Neural progenitor cell (in vitro differentiated cells): ENCODE results near the gene UBE2F. TPM values are rescaled to one million over a fixed set of nuclear protein-coding genes. Genes with fewer than 3 reads are reported as not detected.

Experiments
- DNase-seq: peaks from one replicate; pipeline ENCODE4 v3.0.0-alpha.2; 2016; ENCODE audit warnings: low spot score
- H2AFZ ChIP-seq: fragments of 200-600 bp; sonication (generic); replicated peaks from 2 replicates; pipeline ENCODE4 v1.6.1; 2016; ENCODE audit warnings: antibody characterized with exemption
- H3F3A ChIP-seq: fragments of 200-600 bp; sonication (generic); 2 replicates; pipeline ENCODE4 v1.6.1; 2016; ENCODE audit warnings: antibody characterized with exemption, low read depth
- H3K27ac ChIP-seq: fragments of 200-600 bp; sonication (generic); 2 replicates; pipeline ENCODE4 v1.5.1; 2016; ENCODE audit warnings: mild to moderate bottlenecking
- H3K27me3 ChIP-seq: fragments of 200-600 bp; sonication (generic); 2 replicates; pipeline ENCODE4 v1.6.1; 2016; ENCODE audit warnings: mild to moderate bottlenecking, moderate library complexity
- H3K36me3 ChIP-seq: fragments of 200-600 bp; sonication (generic); 2 replicates; pipeline ENCODE4 v1.5.1; 2016
- H3K4me1 ChIP-seq: fragments of 200-600 bp; sonication (generic); 2 replicates; pipeline ENCODE4 v1.6.1; 2016; ENCODE audit warnings: mixed run types
- H3K4me2 ChIP-seq: fragments of 200-600 bp; sonication (generic); 2 replicates; pipeline ENCODE4 v1.6.1; 2016
- H3K4me3 ChIP-seq: fragments of 200-600 bp; sonication (generic); 2 replicates; pipeline ENCODE4 v1.5.1; 2016
- H3K79me2 ChIP-seq: fragments of 200-600 bp; sonication (generic); 2 replicates; pipeline ENCODE4 v1.6.1; 2016; ENCODE audit warnings: low read depth
- H3K9ac ChIP-seq: fragments of 200-600 bp; sonication (generic); 2 replicates; pipeline ENCODE4 v1.6.1; 2016
- H3K9me3 ChIP-seq: fragments of 200-600 bp; sonication (generic); 2 replicates; pipeline ENCODE4 v1.5.1; 2016; ENCODE audit warnings: low read depth
- H4K20me1 ChIP-seq: fragments of 200-600 bp; sonication (generic); 2 replicates; pipeline ENCODE4 v1.6.1; 2016; ENCODE audit warnings: low read depth
- H3K27ac Mint-ChIP-seq: 3 replicates; pipeline ENCODE4 v1.8.0; 2021; ENCODE audit warnings: mixed read lengths
- H3K27me3 Mint-ChIP-seq: 2 replicates; pipeline ENCODE4 v1.8.0; 2022; ENCODE audit warnings: low read depth, mild to moderate bottlenecking, inconsistent platforms, moderate library complexity, mixed read lengths; ENCODE audit not compliant: insufficient read depth
- H3K36me3 Mint-ChIP-seq: 3 replicates; pipeline ENCODE4 v1.8.0; 2021; ENCODE audit warnings: mixed read lengths
- H3K4me1 Mint-ChIP-seq: 3 replicates; pipeline ENCODE4 v1.8.0; 2021; ENCODE audit warnings: mixed read lengths
- H3K4me3 Mint-ChIP-seq: 3 replicates; pipeline ENCODE4 v1.8.0; 2021; ENCODE audit warnings: mild to moderate bottlenecking, moderate library complexity, mixed read lengths
- H3K9me3 Mint-ChIP-seq: 3 replicates; pipeline ENCODE4 v1.8.0; 2020; ENCODE audit warnings: mixed read lengths
- EZH2 ChIP-seq: fragments of 200-600 bp; sonication (generic); IDR thresholded peaks from 2 replicates; pipeline ENCODE4 v1.6.1; 2017; ENCODE audit warnings: antibody characterized with exemption, mild to moderate bottlenecking, moderate library complexity
- EZH2phosphoT487 ChIP-seq: fragments of 200-600 bp; sonication (generic); IDR thresholded peaks from 2 replicates; pipeline ENCODE4 v1.6.1; 2017; ENCODE audit warnings: antibody characterized with exemption
- total RNA-seq: library from RNA; depleted of rRNA; stranded (reverse); fragments of >200 nt; gene quantifications from 2 replicates; pipeline ENCODE4 v1.2.3, GENCODE V29; 2015; ENCODE audit warnings: low replicate concordance
- TF ChIP-seq, protein P1 (sequence below): fragments of 200-600 bp; sonication (generic); IDR thresholded peaks from 2 replicates; pipeline ENCODE4 v1.5.1; 2017; ENCODE audit warnings: antibody characterized with exemption, mild to moderate bottlenecking

UBE2F gene
- total RNA-seq, 1 donor from 2014 or later = 77.4 TPM

DNA sequence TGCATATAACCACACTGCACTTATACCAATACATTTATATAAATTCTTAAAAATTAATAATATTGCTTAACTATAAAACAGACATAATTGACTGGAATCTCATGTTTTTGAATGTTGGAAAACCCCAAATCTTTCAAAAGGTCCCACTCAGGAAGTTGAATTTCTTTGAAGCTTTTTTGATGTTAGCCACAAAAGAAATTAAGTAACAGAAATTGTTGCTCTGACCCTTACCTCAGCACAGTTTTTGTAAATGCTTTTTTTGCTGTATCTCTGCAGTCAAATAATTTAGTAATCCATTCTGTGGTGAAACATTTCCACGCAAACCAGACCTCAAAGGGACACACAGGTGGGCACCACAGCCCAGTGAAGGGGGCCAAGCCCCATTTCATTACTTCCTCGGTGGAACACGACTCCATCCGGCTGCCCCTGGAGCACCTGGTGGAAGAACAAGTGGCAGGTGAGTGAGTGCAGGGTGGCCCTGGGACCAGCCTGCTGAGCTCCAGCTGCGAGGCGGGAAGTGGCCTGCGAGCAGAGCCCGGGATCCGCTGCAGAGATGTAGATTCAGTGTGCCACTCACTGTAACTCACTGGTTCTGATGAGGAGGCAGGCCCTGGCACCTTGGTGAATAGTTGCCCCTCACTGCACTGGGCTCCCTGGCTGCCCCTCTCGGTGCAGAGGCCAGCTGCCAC is 102.4 kb downstream of the UBE2F start:
- no peak for TF ChIP-seq EZH2
- Histone ChIP-seq H3K36me3 (peaks cover 13% of the 10 kb centered on the region), H3F3A (no peaks in the 10 kb centered on the region), H3K9me3 (no peaks in the 10 kb centered on the region), H3K9ac (no peak overlapping the region), H3K4me2 (no peak overlapping the region), H3K27ac (no peak overlapping the region), H3K27me3 (no peaks in the 10 kb centered on the region), H4K20me1 (no peaks in the 10 kb centered on the region), H3K4me3 (no peak overlapping the region), H3K4me1 (no peaks in the 10 kb centered on the region), H3K79me2 (peaks cover 12% of the 10 kb centered on the region), H2AFZ (no peak overlapping the region)
- no peak for DNase-seq
- peaks cover 51% of the 10 kb centered on the region for H3K36me3 Mint-ChIP-seq
- H3K4me3 Mint-ChIP-seq = no peak overlapping the region
- peaks cover 4% of the 10 kb centered on the region for H3K9me3 Mint-ChIP-seq
- no peaks in the 10 kb centered on the region for H3K27me3 Mint-ChIP-seq
- H3K4me1 Mint-ChIP-seq = no peaks in the 10 kb centered on the region
- H3K27ac Mint-ChIP-seq = no peak overlapping the region

DNA sequence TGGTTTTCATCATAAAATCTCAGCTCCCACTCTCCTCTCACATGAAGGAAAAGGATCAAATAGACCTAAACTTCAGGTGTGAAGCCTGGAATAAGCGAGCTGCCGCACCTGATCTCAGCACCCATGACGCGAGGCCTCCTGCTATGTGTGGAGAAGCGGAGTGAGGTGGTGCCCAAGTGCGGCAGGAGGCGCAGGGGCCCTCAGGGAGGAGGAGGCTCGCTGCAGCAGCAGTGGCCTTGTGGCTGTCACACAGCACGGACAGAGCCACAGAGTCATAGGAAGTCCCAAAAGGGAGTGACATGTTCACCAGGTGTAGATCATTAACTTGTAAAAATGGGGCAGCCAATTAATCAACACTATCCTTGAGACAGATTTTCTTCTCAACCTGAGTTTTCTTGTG is 103.1 kb downstream of the UBE2F start:
- H3K27me3 Mint-ChIP-seq = no peaks in the 10 kb centered on the region
- H3K27ac Mint-ChIP-seq = no peak overlapping the region
- no peak overlapping the region for H3K4me3 ChIP-seq
- no peaks in the 10 kb centered on the region for H3K9me3 ChIP-seq
- H3K79me2 ChIP-seq = peaks cover 5% of the 10 kb centered on the region
- H4K20me1 ChIP-seq = no peaks in the 10 kb centered on the region
- peaks cover 52% of the 10 kb centered on the region for H3K36me3 Mint-ChIP-seq
- no peaks in the 10 kb centered on the region for H3K27me3 ChIP-seq
- no peak for DNase-seq
- H3F3A ChIP-seq = no peaks in the 10 kb centered on the region
- H3K36me3 ChIP-seq = peaks cover 12% of the 10 kb centered on the region
- H2AFZ ChIP-seq = no peak overlapping the region
- no peak overlapping the region for H3K4me2 ChIP-seq
- H3K4me3 Mint-ChIP-seq = no peak overlapping the region
- peaks cover 4% of the 10 kb centered on the region for H3K9me3 Mint-ChIP-seq
- H3K4me1 ChIP-seq = no peaks in the 10 kb centered on the region
- no peak overlapping the region for H3K27ac ChIP-seq
- H3K4me1 Mint-ChIP-seq = no peaks in the 10 kb centered on the region
- no peak overlapping the region for H3K9ac ChIP-seq
- TF ChIP-seq EZH2 = no peak
- TF ChIP-seq, protein P1, sequence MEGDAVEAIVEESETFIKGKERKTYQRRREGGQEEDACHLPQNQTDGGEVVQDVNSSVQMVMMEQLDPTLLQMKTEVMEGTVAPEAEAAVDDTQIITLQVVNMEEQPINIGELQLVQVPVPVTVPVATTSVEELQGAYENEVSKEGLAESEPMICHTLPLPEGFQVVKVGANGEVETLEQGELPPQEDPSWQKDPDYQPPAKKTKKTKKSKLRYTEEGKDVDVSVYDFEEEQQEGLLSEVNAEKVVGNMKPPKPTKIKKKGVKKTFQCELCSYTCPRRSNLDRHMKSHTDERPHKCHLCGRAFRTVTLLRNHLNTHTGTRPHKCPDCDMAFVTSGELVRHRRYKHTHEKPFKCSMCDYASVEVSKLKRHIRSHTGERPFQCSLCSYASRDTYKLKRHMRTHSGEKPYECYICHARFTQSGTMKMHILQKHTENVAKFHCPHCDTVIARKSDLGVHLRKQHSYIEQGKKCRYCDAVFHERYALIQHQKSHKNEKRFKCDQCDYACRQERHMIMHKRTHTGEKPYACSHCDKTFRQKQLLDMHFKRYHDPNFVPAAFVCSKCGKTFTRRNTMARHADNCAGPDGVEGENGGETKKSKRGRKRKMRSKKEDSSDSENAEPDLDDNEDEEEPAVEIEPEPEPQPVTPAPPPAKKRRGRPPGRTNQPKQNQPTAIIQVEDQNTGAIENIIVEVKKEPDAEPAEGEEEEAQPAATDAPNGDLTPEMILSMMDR = no peak
- no peak for TF ChIP-seq EZH2phosphoT487

DNA sequence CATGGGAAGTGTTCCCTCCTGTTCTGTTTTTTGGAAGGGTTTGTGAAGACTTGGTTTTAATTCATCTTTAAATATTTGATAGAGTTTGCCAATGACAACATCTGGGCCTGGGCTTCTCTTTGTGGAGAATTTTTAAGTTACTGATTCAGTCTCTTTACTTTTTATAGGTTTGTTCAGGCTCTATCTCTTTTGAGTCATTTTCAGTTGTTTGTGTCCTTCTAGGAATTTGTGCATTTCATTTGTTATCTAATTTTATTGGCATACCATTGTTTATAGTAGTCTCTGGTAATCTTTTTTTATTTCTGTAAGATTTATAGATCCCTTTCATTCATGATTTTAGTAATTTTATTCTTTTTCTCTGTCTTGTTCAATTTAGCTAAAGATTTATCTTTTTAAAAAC is 108.6 kb downstream of the UBE2F start:
- Histone ChIP-seq H2AFZ (no peak overlapping the region), H3K9ac (no peak overlapping the region), H3K27ac (no peak overlapping the region), H3K4me3 (no peak overlapping the region), H3K79me2 (peaks cover 17% of the 10 kb centered on the region), H3K9me3 (no peaks in the 10 kb centered on the region), H3K27me3 (no peaks in the 10 kb centered on the region), H3F3A (no peaks in the 10 kb centered on the region), H3K4me1 (no peaks in the 10 kb centered on the region), H4K20me1 (no peaks in the 10 kb centered on the region), H3K36me3 (peaks cover 15% of the 10 kb centered on the region), H3K4me2 (no peak overlapping the region)
- no peak overlapping the region for H3K27ac Mint-ChIP-seq
- peaks cover 58% of the 10 kb centered on the region for H3K36me3 Mint-ChIP-seq
- no peak overlapping the region for H3K4me3 Mint-ChIP-seq
- H3K27me3 Mint-ChIP-seq = no peaks in the 10 kb centered on the region
- TF ChIP-seq EZH2phosphoT487 = no peak
- no peak for TF ChIP-seq EZH2
- TF ChIP-seq, protein P1 = no peak
- no peak for DNase-seq
- no peaks in the 10 kb centered on the region for H3K4me1 Mint-ChIP-seq
- peaks cover 8% of the 10 kb centered on the region for H3K9me3 Mint-ChIP-seq

DNA sequence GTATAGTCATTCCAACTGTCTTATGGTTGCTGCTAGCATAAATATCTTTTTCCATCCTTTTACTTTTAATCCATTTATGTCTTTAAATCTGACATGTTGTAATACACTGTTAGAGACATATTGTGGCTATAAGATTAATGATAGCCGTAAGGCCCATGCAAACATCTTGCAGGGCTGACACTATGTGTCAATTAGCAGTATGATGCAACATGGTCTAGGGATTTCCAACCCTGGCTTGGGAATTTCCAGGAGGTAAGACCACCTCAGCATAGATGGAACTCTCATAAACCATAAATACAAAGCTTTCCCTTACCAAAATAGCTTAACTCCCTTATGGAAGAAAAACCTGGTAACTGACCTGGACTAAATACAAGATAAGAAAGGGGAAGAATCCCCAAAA is 110.5 kb downstream of the UBE2F start:
- Histone ChIP-seq H3K4me1 (no peaks in the 10 kb centered on the region), H2AFZ (no peak overlapping the region), H3K9me3 (no peaks in the 10 kb centered on the region), H3K4me2 (no peak overlapping the region), H3K27me3 (no peaks in the 10 kb centered on the region), H3K27ac (no peak overlapping the region), H3K9ac (no peak overlapping the region), H3K36me3 (peaks cover 11% of the 10 kb centered on the region), H3F3A (no peaks in the 10 kb centered on the region), H3K79me2 (peaks cover 17% of the 10 kb centered on the region), H3K4me3 (no peak overlapping the region), H4K20me1 (no peaks in the 10 kb centered on the region)
- H3K9me3 Mint-ChIP-seq = peaks cover 8% of the 10 kb centered on the region
- no peak overlapping the region for H3K4me3 Mint-ChIP-seq
- no peak for DNase-seq
- peaks cover 66% of the 10 kb centered on the region for H3K36me3 Mint-ChIP-seq
- TF ChIP-seq EZH2phosphoT487 (no peak), EZH2 (no peak)
- TF ChIP-seq, protein P1 = no peak
- H3K4me1 Mint-ChIP-seq = no peaks in the 10 kb centered on the region
- H3K27me3 Mint-ChIP-seq = peaks cover 5% of the 10 kb centered on the region
- H3K27ac Mint-ChIP-seq = no peak overlapping the region
